IgD-negative memory B cell (primary cell): ENCODE data around the gene PLEKHA8. TPM values are rescaled to one million over a fixed set of nuclear protein-coding genes. Genes with fewer than 3 reads are reported as not detected.

Source experiments
- H3K27ac Mint-ChIP-seq, 3 donors: one replicate each; pipeline ENCODE4 v1.8.0; 2020 to 2022; ENCODE audit warnings: mild to moderate bottlenecking in 3 of 3, mixed read lengths in 3 of 3, moderate library complexity in 1 of 3
- H3K27me3 Mint-ChIP-seq: one replicate; pipeline ENCODE4 v1.8.0; 2021; ENCODE audit warnings: mixed read lengths
- H3K36me3 Mint-ChIP-seq: one replicate; pipeline ENCODE4 v1.8.0; 2020; ENCODE audit warnings: mild to moderate bottlenecking, mixed read lengths
- H3K4me1 Mint-ChIP-seq, 3 donors: one replicate each; pipeline ENCODE4 v1.8.0; 2020 to 2022; ENCODE audit warnings: mixed read lengths in 3 of 3, mild to moderate bottlenecking in 1 of 3
- H3K4me3 Mint-ChIP-seq, 4 donors: one replicate each; pipeline ENCODE4 v1.8.0; 2020 to 2022; ENCODE audit warnings: mild to moderate bottlenecking in 4 of 4, mixed read lengths in 4 of 4, moderate library complexity in 3 of 4
- H3K9me3 Mint-ChIP-seq, 3 donors: one replicate each; pipeline ENCODE4 v1.8.0; 2020 to 2021; ENCODE audit warnings: mixed read lengths in 3 of 3, mild to moderate bottlenecking in 1 of 3
- polyA plus RNA-seq: library from polyadenylated mRNA; unstranded; fragments of 300-500 nt; fragmentation: Illumina TruSeq; gene quantifications from one replicate; pipeline ENCODE4 v1.2.3, GENCODE V29; 2021

Gene PLEKHA8, protein sequence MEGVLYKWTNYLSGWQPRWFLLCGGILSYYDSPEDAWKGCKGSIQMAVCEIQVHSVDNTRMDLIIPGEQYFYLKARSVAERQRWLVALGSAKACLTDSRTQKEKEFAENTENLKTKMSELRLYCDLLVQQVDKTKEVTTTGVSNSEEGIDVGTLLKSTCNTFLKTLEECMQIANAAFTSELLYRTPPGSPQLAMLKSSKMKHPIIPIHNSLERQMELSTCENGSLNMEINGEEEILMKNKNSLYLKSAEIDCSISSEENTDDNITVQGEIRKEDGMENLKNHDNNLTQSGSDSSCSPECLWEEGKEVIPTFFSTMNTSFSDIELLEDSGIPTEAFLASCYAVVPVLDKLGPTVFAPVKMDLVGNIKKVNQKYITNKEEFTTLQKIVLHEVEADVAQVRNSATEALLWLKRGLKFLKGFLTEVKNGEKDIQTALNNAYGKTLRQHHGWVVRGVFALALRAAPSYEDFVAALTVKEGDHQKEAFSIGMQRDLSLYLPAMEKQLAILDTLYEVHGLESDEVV
- polyA plus RNA-seq = 3.6 TPM

GRCh38 chr7:30028216-30028748 lies at the start of gene PLEKHA8:
Gene PLEKHA8 (plus strand): TSS chr7:30028412. CDS start chr7:30028763, 351 bp downstream.
- no peaks in the 10 kb centered on the region for H3K36me3 Mint-ChIP-seq
- H3K4me3 Mint-ChIP-seq = peak within 1 kb of the TSS in 3 of 4 donors; percentile 94 to 99 (median 98)
- H3K27me3 Mint-ChIP-seq = no peaks in the 10 kb centered on the region
- peaks cover 18 to 25% (median 24%) of the 10 kb centered on the region in 3 donors for H3K4me1 Mint-ChIP-seq
- no peaks in the 10 kb centered on the region for H3K9me3 Mint-ChIP-seq
- peak within 1 kb of the TSS; percentile 92 to 98 (median 97) for H3K27ac Mint-ChIP-seq

GRCh38 chr7:29980151-29980550 lies 48.1 kb upstream of the PLEKHA8 start:
- Mint-ChIP-seq H3K9me3 (no peaks in the 10 kb centered on the region), H3K4me1 (peaks cover 30 to 47% (median 34%) of the 10 kb centered on the region in 3 donors), H3K27ac (no peak overlapping the region), H3K4me3 (peak overlapping the region in 1 of 4 donors; percentile 34), H3K27me3 (no peaks in the 10 kb centered on the region), H3K36me3 (peaks cover 2% of the 10 kb centered on the region)

- Mint-ChIP-seq H3K27ac (peak overlapping the region; percentile 86 to 94 (median 92)), H3K27me3 (no peaks in the 10 kb centered on the region), H3K9me3 (no peaks in the 10 kb centered on the region), H3K4me1 (peaks cover 21 to 37% (median 37%) of the 10 kb centered on the region in 3 donors), H3K36me3 (no peaks in the 10 kb centered on the region), H3K4me3 (peak overlapping the region; percentile 84 to 99 (median 94))
Observed at GRCh38 chr7:29987083-29987482, 41.1 kb upstream of the PLEKHA8 start.

GRCh38 chr7:29987811-29988317 lies 40.3 kb upstream of the PLEKHA8 start:
- Mint-ChIP-seq H3K4me1 (peaks cover 21 to 36% (median 35%) of the 10 kb centered on the region in 3 donors), H3K27me3 (no peaks in the 10 kb centered on the region), H3K9me3 (peaks cover 0 to 4% (median 0%) of the 10 kb centered on the region in 3 donors), H3K4me3 (peak overlapping the region; percentile 84 to 99 (median 94)), H3K27ac (peak overlapping the region; percentile 86 to 94 (median 92)), H3K36me3 (no peaks in the 10 kb centered on the region)

DNA sequence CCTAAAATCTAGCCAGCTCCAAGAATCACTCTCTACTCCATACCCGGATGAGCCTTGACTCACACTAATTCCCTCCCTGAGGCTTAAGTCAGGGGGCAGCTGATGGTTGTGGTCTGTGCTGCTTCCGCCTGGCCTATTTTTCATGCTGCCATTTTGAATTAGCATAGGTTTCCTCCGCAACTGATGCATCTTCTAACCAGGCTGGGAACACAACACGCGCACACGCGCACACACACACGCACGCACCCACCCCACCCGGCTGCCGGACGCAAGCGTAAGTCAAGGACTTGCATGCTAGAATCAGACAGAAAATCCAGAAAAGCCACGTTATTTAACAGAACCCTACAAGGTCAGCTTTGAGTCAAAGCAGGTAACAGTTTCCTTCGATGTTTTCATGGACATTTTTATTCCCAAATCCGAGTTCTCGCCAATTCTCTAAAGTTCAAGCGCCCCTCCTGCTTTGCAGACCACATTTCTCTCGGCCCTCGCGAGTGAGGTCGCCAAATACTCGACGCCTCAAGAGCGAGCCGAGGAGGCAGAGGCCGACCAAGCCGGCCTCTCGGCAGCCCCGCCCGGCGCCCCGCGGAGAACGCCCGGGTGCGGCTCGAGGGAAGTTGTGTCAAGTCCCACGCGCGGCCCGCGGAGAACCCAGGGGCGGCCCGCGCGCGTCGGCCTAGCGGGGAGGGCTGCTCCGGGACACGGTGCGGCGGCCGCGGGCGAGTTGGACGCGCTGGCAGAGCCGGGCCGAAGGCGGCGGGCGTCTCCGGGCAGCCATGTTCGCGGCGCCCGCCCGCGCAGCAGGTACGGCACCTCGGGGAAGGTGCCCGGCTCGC lies 39.6 kb upstream of the PLEKHA8 start:
- H3K27ac Mint-ChIP-seq = peak overlapping the region; percentile 86 to 94 (median 92)
- H3K4me3 Mint-ChIP-seq = peak overlapping the region; percentile 84 to 99 (median 94)
- peaks cover 0 to 4% (median 0%) of the 10 kb centered on the region in 3 donors for H3K9me3 Mint-ChIP-seq
- no peaks in the 10 kb centered on the region for H3K36me3 Mint-ChIP-seq
- H3K4me1 Mint-ChIP-seq = peaks cover 21 to 34% (median 33%) of the 10 kb centered on the region in 3 donors
- H3K27me3 Mint-ChIP-seq = no peaks in the 10 kb centered on the region

- H3K4me1 Mint-ChIP-seq = peaks cover 21 to 30% (median 30%) of the 10 kb centered on the region in 3 donors
- no peaks in the 10 kb centered on the region for H3K27me3 Mint-ChIP-seq
- peaks cover 0 to 4% (median 0%) of the 10 kb centered on the region in 3 donors for H3K9me3 Mint-ChIP-seq
- no peaks in the 10 kb centered on the region for H3K36me3 Mint-ChIP-seq
- peak within 1 kb of the TSS; percentile 86 to 94 (median 92) for H3K27ac Mint-ChIP-seq
- peak within 1 kb of the TSS; percentile 84 to 99 (median 94) for H3K4me3 Mint-ChIP-seq
Observed at GRCh38 chr7:29989257-29989995, 38.8 kb upstream of the PLEKHA8 start, which contains the start of gene SCRN1. Gene SCRN1 (minus strand): TSS chr7:29989801. CDS start chr7:29969067, 20,734 bp downstream.

DNA sequence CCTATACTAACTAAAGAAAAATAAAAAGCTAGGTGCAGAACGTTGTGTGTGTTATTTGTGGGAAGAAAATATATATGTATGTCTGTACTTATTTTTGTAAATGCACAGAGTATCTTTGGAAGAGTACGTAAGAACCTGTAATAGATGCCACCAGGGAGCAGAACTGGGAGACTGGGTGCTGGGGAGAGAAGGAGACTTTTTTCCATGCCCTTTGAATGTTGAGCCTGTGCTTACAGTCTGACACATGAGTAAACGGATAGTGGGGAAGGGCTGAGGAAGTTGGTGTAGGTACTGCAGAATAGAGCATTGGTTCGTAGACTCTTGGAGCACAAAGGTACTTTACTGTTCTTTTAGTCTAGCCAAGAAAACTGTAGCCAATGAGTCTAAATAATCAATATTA lies 37.3 kb upstream of the PLEKHA8 start:
- Mint-ChIP-seq H3K27me3 (no peaks in the 10 kb centered on the region), H3K9me3 (peaks cover 0 to 4% (median 0%) of the 10 kb centered on the region in 3 donors), H3K4me3 (peak overlapping the region; percentile 82 to 94 (median 90)), H3K4me1 (peaks cover 15 to 22% (median 21%) of the 10 kb centered on the region in 3 donors), H3K27ac (peak overlapping the region; percentile 30 to 80 (median 55)), H3K36me3 (no peaks in the 10 kb centered on the region)

- H3K9me3 Mint-ChIP-seq = peaks cover 4 to 8% (median 6%) of the 10 kb centered on the region in 3 donors
- peaks cover 14 to 19% (median 19%) of the 10 kb centered on the region in 3 donors for H3K4me1 Mint-ChIP-seq
- H3K36me3 Mint-ChIP-seq = peaks cover 4% of the 10 kb centered on the region
- H3K27me3 Mint-ChIP-seq = no peaks in the 10 kb centered on the region
- H3K27ac Mint-ChIP-seq = no peak overlapping the region
- peak overlapping the region in 1 of 4 donors; percentile 82 for H3K4me3 Mint-ChIP-seq
Observed at GRCh38 chr7:29991937-29992336, 36.3 kb upstream of the PLEKHA8 start.

DNA sequence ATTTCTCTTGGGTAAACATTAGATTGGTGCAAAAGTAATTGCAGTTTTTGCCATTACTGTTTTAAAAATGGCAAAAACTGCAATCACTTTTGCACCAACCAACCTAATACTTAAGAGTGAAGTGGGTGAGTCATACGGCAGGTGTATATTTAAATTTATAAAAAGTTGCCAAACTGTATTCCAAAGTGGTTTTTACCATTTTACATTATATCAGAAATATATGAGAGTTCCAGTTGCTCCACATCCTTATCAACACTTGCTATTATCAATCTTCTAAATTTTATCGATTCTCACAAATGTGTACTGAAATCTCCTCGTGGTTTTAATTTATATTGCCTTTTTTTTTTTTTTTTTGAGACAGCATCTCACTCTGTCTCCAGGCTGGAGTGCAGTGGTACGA lies 35.1 kb upstream of the PLEKHA8 start:
- Mint-ChIP-seq H3K9me3 (peaks cover 4 to 8% (median 6%) of the 10 kb centered on the region in 3 donors), H3K4me3 (no peak overlapping the region), H3K4me1 (peaks cover 4 to 11% (median 8%) of the 10 kb centered on the region in 3 donors)

GRCh38 chr7:29995652-29996051 lies 32.6 kb upstream of the PLEKHA8 start:
- H3K27me3 Mint-ChIP-seq = no peaks in the 10 kb centered on the region
- no peak overlapping the region for H3K4me3 Mint-ChIP-seq
- H3K9me3 Mint-ChIP-seq = peaks cover 4 to 8% (median 6%) of the 10 kb centered on the region in 3 donors
- peaks cover 0 to 7% (median under 1%) of the 10 kb centered on the region in 3 donors for H3K4me1 Mint-ChIP-seq
- H3K36me3 Mint-ChIP-seq = peaks cover 6% of the 10 kb centered on the region
- no peak overlapping the region for H3K27ac Mint-ChIP-seq

More for the DNA sequence above, 35.1 kb upstream of the PLEKHA8 start:
- Mint-ChIP-seq H3K36me3 (peaks cover 6% of the 10 kb centered on the region), H3K27me3 (no peaks in the 10 kb centered on the region), H3K27ac (no peak overlapping the region)

- Mint-ChIP-seq H3K27me3 (no peaks in the 10 kb centered on the region), H3K27ac (no peak overlapping the region), H3K4me3 (peak overlapping the region in 1 of 4 donors; percentile 46), H3K9me3 (peaks cover 4 to 8% (median 6%) of the 10 kb centered on the region in 3 donors), H3K4me1 (peaks cover 0 to 2% (median 1%) of the 10 kb centered on the region in 3 donors), H3K36me3 (peaks cover 6% of the 10 kb centered on the region)
Observed at GRCh38 chr7:29996321-29996720, 31.9 kb upstream of the PLEKHA8 start.

DNA sequence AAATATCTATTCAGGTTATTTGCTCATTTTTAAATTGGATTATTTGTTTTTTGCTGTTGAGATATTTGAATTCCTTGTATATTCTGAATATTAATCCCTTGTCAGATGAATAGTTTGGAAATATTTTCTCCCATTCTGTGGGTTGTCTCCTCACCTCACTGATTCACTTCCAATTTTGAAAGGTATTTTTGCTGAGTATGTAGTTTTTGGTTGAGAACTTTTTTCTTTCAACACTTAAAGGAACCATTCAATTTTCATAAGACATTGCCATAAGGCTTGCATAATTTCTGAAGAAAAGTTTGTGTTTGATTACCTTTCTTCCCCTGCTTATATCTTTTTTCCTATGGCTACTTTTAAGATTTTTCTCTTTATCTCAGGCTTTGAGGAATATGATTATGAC lies 29.7 kb upstream of the PLEKHA8 start:
- Mint-ChIP-seq H3K36me3 (peaks cover 6% of the 10 kb centered on the region), H3K4me1 (peaks cover 0 to 1% (median 1%) of the 10 kb centered on the region in 3 donors), H3K4me3 (no peak overlapping the region), H3K27me3 (no peaks in the 10 kb centered on the region), H3K9me3 (peaks cover 4 to 6% (median 4%) of the 10 kb centered on the region in 3 donors), H3K27ac (no peak overlapping the region)

DNA sequence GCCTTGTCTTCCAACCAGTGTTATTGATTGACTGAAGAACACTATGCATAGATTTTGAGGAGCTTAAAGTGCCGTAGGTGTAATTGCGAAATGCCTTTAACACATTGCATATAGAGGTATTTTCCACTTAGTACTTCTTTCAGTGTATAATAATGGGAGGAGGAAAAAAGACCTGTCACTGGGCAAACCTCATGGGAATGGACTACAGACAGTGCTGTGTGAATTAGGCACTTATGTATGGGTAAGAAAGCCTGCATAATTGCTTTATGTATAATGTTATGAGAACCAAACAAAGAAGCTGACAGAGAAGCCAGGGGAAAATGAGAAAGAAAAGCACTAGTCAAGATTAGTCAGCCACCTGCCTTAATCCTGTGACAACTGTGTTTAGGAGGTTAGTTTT lies 26.2 kb upstream of the PLEKHA8 start:
- no peaks in the 10 kb centered on the region for H3K27me3 Mint-ChIP-seq
- peaks cover 0 to 1% (median 1%) of the 10 kb centered on the region in 3 donors for H3K4me1 Mint-ChIP-seq
- peaks cover 1% of the 10 kb centered on the region for H3K36me3 Mint-ChIP-seq
- no peaks in the 10 kb centered on the region for H3K9me3 Mint-ChIP-seq
- no peak overlapping the region for H3K27ac Mint-ChIP-seq
- no peak overlapping the region for H3K4me3 Mint-ChIP-seq
